ENCODE results near the gene MYO3B. TPM values are rescaled to one million over a fixed set of nuclear protein-coding genes. Genes with fewer than 3 reads are reported as not detected.

MYO3B gene
- total and polyA plus RNA-seq, 3 donors from 2014 or later, result 1.4 to 3.5 (median 2.5) TPM

- no peak for TF ChIP-seq CTCF (IDR thresholded peaks at IDR 0.05)
- TF ChIP-seq POLR2A (IDR thresholded peaks at IDR 0.05), result no peak
- H3K36me3 ChIP-seq (ENCODE audit: low read depth, missing control alignments), result no peaks in the 10 kb centered on the region
- no peaks in the 10 kb centered on the region for H3K27me3 ChIP-seq
Observed at GRCh38 chr2:170213651-170214050, 35.7 kb downstream of the MYO3B start.

GRCh38 chr2:170214309-170214948 lies 36.5 kb downstream of the MYO3B start:
- no peak overlapping the region for H3K4me3 ChIP-seq
- no peaks in the 10 kb centered on the region for H3K27me3 ChIP-seq
- H3K27ac ChIP-seq, result no peak overlapping the region
- intact Hi-C loops (cut with DNase I; ENCODE audit: low total_unique reads), result no loop called here
- no peak for DNase-seq
- 69 to 70% methylated on average over 7 of the region's 7 CpGs for WGBS, 2 donors
- H3K4me1 ChIP-seq, result no peaks in the 10 kb centered on the region
- H3K36me3 ChIP-seq (ENCODE audit: low read depth, missing control alignments), result no peaks in the 10 kb centered on the region
- TF ChIP-seq POLR2A (IDR thresholded peaks at IDR 0.05) (no peak), CTCF (IDR thresholded peaks at IDR 0.05) (no peak)
- H3K9me3 ChIP-seq, result no peaks in the 10 kb centered on the region

More at GRCh38 chr2:170213651-170214050, 35.7 kb downstream of the MYO3B start:
- Histone ChIP-seq H3K27ac (no peak overlapping the region), H3K4me3 (no peak overlapping the region), H3K9me3 (no peaks in the 10 kb centered on the region), H3K4me1 (no peaks in the 10 kb centered on the region)
- intact Hi-C loops (cut with DNase I; ENCODE audit: low total_unique reads), result no loop called here
- WGBS, 2 donors, result 40 to 60% methylated on average over 2 of the region's 2 CpGs
- no peak for DNase-seq

- DNase-seq, result no peak
- TF ChIP-seq POLR2A (IDR thresholded peaks at IDR 0.05), result no peak
- no peak for TF ChIP-seq CTCF (IDR thresholded peaks at IDR 0.05)
- WGBS, 2 donors, result 75 to 83% methylated on average over 2 of the region's 2 CpGs
- Histone ChIP-seq H3K36me3 (ENCODE audit: low read depth, missing control alignments) (no peaks in the 10 kb centered on the region), H3K4me3 (no peak overlapping the region), H3K27me3 (no peaks in the 10 kb centered on the region), H3K4me1 (no peaks in the 10 kb centered on the region), H3K27ac (no peak overlapping the region), H3K9me3 (no peaks in the 10 kb centered on the region)
- intact Hi-C loops (cut with DNase I; ENCODE audit: low total_unique reads), result no loop called here
Observed at GRCh38 chr2:170215021-170215420, 37.1 kb downstream of the MYO3B start.

DNA sequence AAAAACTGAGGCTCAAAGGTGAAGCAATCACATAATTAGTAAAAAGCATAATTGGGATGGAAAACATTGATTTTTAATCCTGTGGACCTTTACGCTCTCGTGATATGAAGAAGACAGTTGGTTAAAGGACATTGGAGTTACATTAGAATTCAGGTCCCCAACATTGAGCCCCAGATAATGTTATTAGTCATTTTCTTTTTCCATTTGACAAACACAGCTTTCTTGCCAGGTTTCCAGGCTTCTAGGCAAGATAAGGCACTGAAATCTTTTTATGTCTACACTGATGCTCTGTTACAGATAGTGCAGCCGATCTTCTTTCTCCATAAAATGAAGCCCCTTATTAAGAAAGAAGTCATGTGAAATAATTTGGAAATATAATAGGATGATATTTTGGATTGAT lies 38.5 kb downstream of the MYO3B start:
- H3K4me3 ChIP-seq, result no peak overlapping the region
- H3K36me3 ChIP-seq (ENCODE audit: low read depth, missing control alignments), result no peaks in the 10 kb centered on the region
- 87 to 91% methylated on average over 3 of the region's 3 CpGs for WGBS, 2 donors
- intact Hi-C loops (cut with DNase I; ENCODE audit: low total_unique reads), result no loop called here
- TF ChIP-seq CTCF (IDR thresholded peaks at IDR 0.05) (no peak), POLR2A (IDR thresholded peaks at IDR 0.05) (no peak)
- no peaks in the 10 kb centered on the region for H3K9me3 ChIP-seq
- DNase-seq, result no peak
- no peak overlapping the region for H3K27ac ChIP-seq
- no peaks in the 10 kb centered on the region for H3K4me1 ChIP-seq
- H3K27me3 ChIP-seq, result no peaks in the 10 kb centered on the region

DNA sequence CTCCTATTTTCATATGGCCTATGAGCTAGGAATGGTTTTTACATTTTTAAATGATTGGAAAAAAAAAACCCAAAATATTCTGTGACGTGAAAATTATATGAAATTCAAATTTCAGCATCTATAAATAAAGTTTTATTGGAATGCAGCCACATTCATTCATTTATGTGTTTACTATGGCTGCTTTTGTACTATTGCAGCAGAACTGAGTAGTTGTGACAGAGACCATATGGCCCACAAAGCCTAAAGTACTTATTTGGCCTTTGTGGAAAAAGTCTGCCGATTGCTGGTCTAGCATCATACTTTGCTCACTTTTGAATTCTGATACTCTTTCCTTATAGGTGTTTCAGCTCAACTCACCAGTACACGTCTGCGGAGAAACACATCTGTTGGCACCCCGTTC lies 39.0 kb downstream of the MYO3B start:
- 79 to 82% methylated on average over 5 of the region's 5 CpGs for WGBS, 2 donors

More for the DNA sequence above, 39.0 kb downstream of the MYO3B start:
- DNase-seq, result no peak
- Histone ChIP-seq H3K4me1 (no peaks in the 10 kb centered on the region), H3K4me3 (no peak overlapping the region), H3K9me3 (no peaks in the 10 kb centered on the region), H3K27ac (no peak overlapping the region), H3K27me3 (no peaks in the 10 kb centered on the region), H3K36me3 (ENCODE audit: low read depth, missing control alignments) (no peaks in the 10 kb centered on the region)
- intact Hi-C loops (cut with DNase I; ENCODE audit: low total_unique reads), result no loop called here
- no peak for TF ChIP-seq POLR2A (IDR thresholded peaks at IDR 0.05)
- no peak for TF ChIP-seq CTCF (IDR thresholded peaks at IDR 0.05)
